ENCODE data around the gene NTNG2.

- no peak for TF ChIP-seq CTCF (IDR thresholded peaks at IDR 0.05)
- TF ChIP-seq POLR2A (IDR thresholded peaks at IDR 0.05) = no peak
Measured at GRCh38 chr9:132250324-132251262, 88.7 kb downstream of the NTNG2 start.
